NT2/D1 (cell line): Measurements from ENCODE around the gene ABCB9.

Source experiments
- DNase-seq: peaks from one replicate; pipeline ENCODE4 v3.0.0-alpha.2; 2011; ENCODE audit warnings: low read depth, low spot score
- H3K27me3 ChIP-seq: 2 replicates; pipeline ENCODE4 v1.6.0; 2011; ENCODE audit warnings: mild to moderate bottlenecking; ENCODE audit not compliant: insufficient read length, insufficient read depth
- H3K36me3 ChIP-seq: 2 replicates; pipeline ENCODE4 v1.6.1; 2011; ENCODE audit warnings: mild to moderate bottlenecking, low read length, mixed read lengths; ENCODE audit not compliant: insufficient read depth, insufficient read length
- H3K4me1 ChIP-seq: 2 replicates; pipeline ENCODE4 v1.5.1; 2011; ENCODE audit not compliant: insufficient read depth, insufficient read length
- H3K4me3 ChIP-seq: 2 replicates; pipeline ENCODE4 v1.5.1; 2011; ENCODE audit warnings: low read depth; ENCODE audit not compliant: insufficient read length
- H3K9ac ChIP-seq: 2 replicates; pipeline ENCODE4 v1.6.0; 2011; ENCODE audit warnings: low read depth; ENCODE audit not compliant: insufficient read length
- H3K9me3 ChIP-seq: 2 replicates; pipeline ENCODE4 v1.5.1; 2011; ENCODE audit warnings: mild to moderate bottlenecking, low read length; ENCODE audit not compliant: insufficient read depth
- SUZ12 ChIP-seq: IDR thresholded peaks from 2 replicates; pipeline ENCODE4 v1.6.1; 2011; ENCODE audit not compliant: insufficient read length, insufficient read depth; ENCODE audit errors: extremely low read depth
- YY1 ChIP-seq: IDR thresholded peaks from 2 replicates; pipeline ENCODE4 v1.6.1; 2011; ENCODE audit not compliant: insufficient read length, insufficient read depth
- ZNF274 ChIP-seq: IDR thresholded peaks from 2 replicates; pipeline ENCODE4 v1.6.1; 2011; ENCODE audit warnings: mild to moderate bottlenecking, low read depth, low read length

Gene ABCB9

DNA sequence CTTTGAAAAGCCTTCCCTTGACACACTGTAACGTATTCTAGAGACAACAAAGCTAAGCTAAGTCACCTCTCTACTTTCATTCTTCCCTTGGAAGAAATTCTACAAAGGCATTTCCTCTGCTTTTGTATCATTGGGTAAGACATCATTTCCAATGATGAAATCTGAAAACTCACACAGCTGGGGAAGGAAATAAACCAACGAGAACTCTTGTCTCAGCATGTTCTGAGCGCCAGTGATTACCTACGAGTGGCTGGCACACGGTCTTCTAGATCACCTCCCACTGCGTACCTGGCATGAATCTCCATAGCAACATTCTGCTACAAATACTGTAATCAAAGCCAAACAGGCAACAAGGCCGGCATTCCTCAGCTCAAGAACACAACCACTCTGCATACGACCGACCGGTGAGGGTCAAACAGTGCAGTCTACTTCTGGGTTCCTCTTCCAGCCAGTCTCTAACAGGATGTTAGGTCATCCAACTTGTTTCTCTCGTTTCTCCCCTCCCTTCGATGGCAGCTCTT is 78.0 kb downstream of the ABCB9 start:
- TF ChIP-seq ZNF274 = no peak
- no peak for TF ChIP-seq YY1
- TF ChIP-seq SUZ12 = no peak
- Histone ChIP-seq H3K9me3 (no peaks in the 10 kb centered on the region), H3K4me3 (no peak overlapping the region), H3K4me1 (peaks cover 19% of the 10 kb centered on the region), H3K36me3 (peaks cover 2% of the 10 kb centered on the region), H3K27me3 (no peaks in the 10 kb centered on the region), H3K9ac (no peak overlapping the region)
- no peak for DNase-seq

DNA sequence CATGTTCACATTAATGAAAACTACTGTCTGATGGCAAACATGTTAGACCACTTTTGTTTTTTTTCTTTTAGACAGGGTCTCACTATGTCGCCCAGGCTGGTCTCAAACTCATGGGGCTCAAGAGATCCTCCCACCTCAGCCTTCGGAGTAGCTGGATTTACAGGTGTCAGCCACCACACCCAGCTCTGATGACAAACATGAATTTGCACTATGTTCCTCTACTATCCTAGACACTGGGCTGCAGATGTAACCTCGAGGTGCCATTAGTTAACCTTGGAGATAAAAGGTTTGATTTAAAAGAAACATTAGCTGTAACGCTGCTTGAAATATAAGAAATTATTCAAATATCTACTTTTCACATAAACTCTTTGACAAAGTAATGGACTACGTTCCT is 78.4 kb downstream of the ABCB9 start:
- no peak for TF ChIP-seq SUZ12
- TF ChIP-seq YY1 = no peak
- no peak for TF ChIP-seq ZNF274
- peaks cover 19% of the 10 kb centered on the region for H3K4me1 ChIP-seq

DNA sequence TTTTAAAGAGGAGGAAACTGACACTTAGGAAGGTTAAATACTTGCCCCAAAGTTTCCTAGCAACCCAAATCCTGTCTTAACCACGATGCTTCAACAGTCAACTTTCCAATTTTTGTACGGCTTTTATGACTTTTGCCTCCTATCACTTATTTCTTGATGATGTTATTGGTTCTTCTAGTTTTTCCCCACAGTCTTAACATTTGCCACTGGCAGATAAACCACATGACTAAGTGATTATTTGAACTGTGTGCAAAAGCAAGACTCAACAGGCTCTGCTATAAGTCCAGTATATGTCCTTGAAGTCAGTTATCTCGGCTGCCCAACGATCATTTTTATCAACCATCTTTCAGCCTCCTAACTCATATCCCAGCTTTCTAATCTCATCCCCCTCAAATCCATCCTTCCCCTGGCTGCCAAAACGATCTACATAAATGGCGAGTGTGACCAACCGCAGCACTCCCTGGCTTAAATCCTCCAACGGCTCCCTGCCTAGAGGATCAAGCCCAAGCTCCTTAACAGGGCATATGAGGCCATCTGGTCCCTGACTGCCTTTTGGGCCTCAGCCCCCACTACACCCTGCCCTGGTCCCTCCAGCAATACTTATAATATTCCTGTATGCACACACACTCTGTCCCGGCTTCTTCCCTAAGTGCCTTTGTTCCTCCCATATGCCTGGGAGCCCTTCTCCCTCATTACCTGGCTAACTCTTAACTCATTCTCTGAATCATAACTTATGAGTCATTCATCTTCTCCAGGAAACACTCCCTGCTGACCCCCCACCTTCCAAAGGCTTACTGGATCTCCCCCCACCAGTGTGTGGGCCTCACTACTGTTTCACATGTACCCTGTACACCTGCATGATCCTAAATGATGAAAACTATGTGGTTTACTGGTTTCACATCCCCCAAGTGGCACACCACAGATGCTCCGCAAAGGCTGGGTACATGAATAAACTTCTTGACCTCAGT is 79.1 kb downstream of the ABCB9 start:
- Histone ChIP-seq H3K4me3 (no peak overlapping the region), H3K36me3 (no peaks in the 10 kb centered on the region), H3K4me1 (peaks cover 19% of the 10 kb centered on the region), H3K9me3 (no peaks in the 10 kb centered on the region), H3K27me3 (no peaks in the 10 kb centered on the region), H3K9ac (no peak overlapping the region)
- no peak for DNase-seq
- TF ChIP-seq ZNF274 (no peak), YY1 (no peak), SUZ12 (no peak)

More for the DNA sequence above, 78.4 kb downstream of the ABCB9 start:
- Histone ChIP-seq H3K9me3 (no peaks in the 10 kb centered on the region), H3K9ac (no peak overlapping the region), H3K4me3 (no peak overlapping the region), H3K36me3 (no peaks in the 10 kb centered on the region), H3K27me3 (no peaks in the 10 kb centered on the region)
- DNase-seq = no peak

DNA sequence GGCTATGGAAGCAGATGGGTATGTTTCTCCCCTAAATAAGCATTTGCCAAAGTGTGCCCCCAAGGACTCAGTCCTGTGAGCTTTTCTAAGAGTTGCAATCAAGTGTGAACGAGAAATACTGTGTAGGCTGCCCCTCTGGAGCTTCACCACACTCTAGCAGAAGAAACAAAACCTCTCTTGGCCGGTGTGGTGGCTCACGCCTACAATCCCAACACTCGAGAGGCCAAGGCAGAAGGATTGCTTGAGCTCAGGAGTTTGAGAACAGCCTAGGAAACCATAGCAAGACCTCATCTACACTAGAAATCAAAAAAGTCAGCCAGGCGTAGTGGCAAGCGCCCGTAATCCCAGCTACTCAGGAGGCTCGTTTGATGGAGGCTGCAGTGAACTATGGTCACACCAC is 80.1 kb downstream of the ABCB9 start:
- Histone ChIP-seq H3K9me3 (no peaks in the 10 kb centered on the region), H3K4me1 (peaks cover 21% of the 10 kb centered on the region), H3K27me3 (no peaks in the 10 kb centered on the region), H3K36me3 (no peaks in the 10 kb centered on the region), H3K4me3 (no peak overlapping the region), H3K9ac (no peak overlapping the region)
- no peak for DNase-seq
- TF ChIP-seq YY1 = no peak
- no peak for TF ChIP-seq ZNF274
- no peak for TF ChIP-seq SUZ12

DNA sequence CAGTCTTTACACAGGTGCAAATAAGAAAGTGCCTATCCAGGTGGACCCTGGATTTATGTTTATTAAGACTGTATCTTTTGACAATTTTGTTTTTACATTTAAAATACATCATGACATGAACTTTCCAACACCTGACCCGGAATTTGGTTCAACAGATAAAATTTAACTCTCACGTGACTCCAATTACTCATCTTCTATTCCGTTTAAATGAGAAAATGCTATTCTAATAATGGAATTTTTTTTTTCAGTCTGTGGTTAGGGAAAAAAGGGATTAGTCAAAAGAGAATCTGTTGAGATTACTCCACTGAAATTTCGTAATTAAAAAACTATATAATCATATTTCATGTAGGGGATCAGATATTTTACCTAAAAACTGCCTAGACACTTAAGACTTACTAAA is 81.4 kb downstream of the ABCB9 start:
- no peak overlapping the region for H3K4me3 ChIP-seq
- peaks cover 21% of the 10 kb centered on the region for H3K4me1 ChIP-seq
- no peaks in the 10 kb centered on the region for H3K9me3 ChIP-seq
- DNase-seq = no peak
- no peak overlapping the region for H3K9ac ChIP-seq
- H3K36me3 ChIP-seq = peaks cover 7% of the 10 kb centered on the region
- TF ChIP-seq YY1 (no peak), SUZ12 (no peak), ZNF274 (no peak)
- peaks cover 7% of the 10 kb centered on the region for H3K27me3 ChIP-seq

DNA sequence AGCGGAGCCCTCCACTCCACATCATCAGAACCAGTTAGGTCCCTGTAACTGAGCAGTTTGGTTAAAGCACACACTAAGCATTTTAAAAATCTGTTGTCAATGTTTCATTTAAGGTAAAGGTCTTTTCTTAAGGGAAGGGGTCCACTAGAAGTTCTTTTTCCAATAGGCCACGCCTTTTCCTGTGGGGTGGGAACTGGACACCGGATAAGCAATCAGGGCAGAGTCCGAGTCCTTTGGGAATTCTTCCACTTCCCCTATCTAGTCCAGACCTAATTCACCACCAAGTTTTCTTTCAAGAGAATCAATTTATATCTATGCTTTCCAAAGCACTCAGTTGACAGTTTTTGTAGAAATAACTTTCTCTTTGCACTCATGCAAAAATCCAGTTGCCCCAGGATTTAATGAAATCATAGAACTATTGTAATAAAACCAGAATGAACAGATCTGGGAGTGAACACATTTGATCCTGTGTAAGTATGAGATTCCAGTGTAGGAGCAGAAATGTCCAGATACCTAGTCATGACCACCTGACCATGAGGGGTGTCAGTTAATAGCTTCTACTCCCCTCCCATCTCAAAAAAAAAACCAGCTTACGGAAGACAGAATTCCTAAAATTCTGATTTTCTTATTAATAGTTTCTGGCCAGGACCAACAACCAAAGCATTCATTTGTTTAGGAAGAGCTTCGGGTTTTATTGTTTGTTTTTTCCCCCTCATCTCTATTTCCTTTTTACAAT is 82.0 kb downstream of the ABCB9 start:
- DNase-seq = no peak
- peaks cover 19% of the 10 kb centered on the region for H3K4me1 ChIP-seq
- peaks cover 11% of the 10 kb centered on the region for H3K27me3 ChIP-seq
- H3K9ac ChIP-seq = no peak overlapping the region
- no peaks in the 10 kb centered on the region for H3K9me3 ChIP-seq
- H3K36me3 ChIP-seq = peaks cover 12% of the 10 kb centered on the region
- H3K4me3 ChIP-seq = no peak overlapping the region
- no peak for TF ChIP-seq SUZ12
- TF ChIP-seq YY1 = no peak
- no peak for TF ChIP-seq ZNF274
